Stomach smooth muscle (tissue), 2 donors: ENCODE measurements around the gene TVP23C.
A peak's percentile ranks its signal among the peaks of the same experiment; 100 is the strongest.
"Not testable (repeated sequence)": the region's sequence is repeated elsewhere in the genome, so short reads cannot be mapped to it uniquely, and the experiment has no call there.

ENCODE experiments used
- H3K27ac ChIP-seq: one replicate; pipeline ENCODE4 v1.7.0; 2013; ENCODE audit warnings: mild to moderate bottlenecking, low read length, inconsistent platforms
- H3K27me3 ChIP-seq, 2 donors: one replicate each; pipeline ENCODE4 v1.7.0; 2013; ENCODE audit warnings: low read length in 2 of 2; ENCODE audit not compliant: insufficient read depth in 2 of 2, control insufficient read depth in 1 of 2
- H3K36me3 ChIP-seq, 2 donors: one replicate each; pipeline ENCODE4 v1.7.0; 2013; ENCODE audit warnings: low read length in 2 of 2; ENCODE audit not compliant: control insufficient read depth in 2 of 2, insufficient read depth in 2 of 2
- H3K4me1 ChIP-seq: one replicate; pipeline ENCODE4 v1.7.0; 2013; ENCODE audit warnings: low read length; ENCODE audit not compliant: control insufficient read depth, insufficient read depth
- H3K4me3 ChIP-seq, 2 donors: one replicate each; pipeline ENCODE4 v1.7.0; 2013; ENCODE audit warnings: low read length in 2 of 2
- H3K9ac ChIP-seq, 2 donors: one replicate each; pipeline ENCODE4 v1.7.0; 2013; ENCODE audit warnings: low read length in 2 of 2, mild to moderate bottlenecking in 1 of 2
- H3K9me3 ChIP-seq, 2 donors: one replicate each; pipeline ENCODE4 v1.7.0; 2013; ENCODE audit warnings: low read length in 2 of 2; ENCODE audit not compliant: control insufficient read depth in 2 of 2
- donor health status: healthy.
- donor health status: Pancreatic carcinoma.

TVP23C gene

DNA sequence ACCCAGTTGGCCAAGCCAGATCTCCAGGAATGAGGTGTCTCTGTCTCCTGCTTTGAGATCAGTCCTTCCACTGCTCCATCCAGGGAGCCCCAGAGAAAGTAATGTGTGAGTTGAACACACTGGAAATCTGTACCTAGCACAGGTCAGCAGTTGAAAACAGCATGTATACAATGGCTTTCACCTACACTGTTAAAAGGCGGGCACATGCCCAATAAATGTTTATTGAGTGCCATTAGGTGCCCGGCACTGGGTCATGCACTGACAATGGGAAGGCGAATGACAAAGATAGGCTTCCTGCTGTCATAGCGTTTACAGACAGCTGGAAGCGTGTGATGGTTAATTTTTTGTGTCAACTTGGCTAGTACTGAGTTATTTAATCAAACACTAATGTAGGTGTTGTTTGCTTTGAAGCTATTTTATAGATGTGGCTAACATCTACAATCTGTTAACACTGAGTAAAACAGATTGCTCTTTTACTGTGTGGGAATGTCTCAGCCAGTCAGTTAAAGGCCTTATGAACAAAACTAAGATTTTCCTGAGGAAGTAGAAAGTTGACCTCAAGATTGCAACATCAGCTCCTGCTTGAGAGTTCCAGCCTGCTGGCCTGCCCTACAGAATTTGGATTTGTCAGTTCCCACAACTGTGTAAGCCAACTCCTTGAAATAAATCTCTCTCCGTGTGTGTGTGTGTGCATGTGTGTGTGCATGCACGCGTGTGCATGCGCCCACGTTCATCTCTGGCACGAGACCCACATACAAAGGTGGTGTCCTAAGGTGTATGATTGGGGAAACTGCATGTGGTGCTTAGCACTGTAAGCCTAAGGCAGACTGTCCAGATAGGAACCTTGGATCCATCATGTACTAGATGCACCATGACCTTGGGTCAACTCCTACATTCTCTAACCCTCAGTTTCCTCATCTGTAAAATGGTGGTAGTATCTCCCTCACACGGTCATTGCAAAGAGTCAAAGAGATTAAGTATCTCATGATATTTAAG is 38.0 kb downstream of the TVP23C start:
- H3K27ac ChIP-seq, result not testable (repeated sequence)

DNA sequence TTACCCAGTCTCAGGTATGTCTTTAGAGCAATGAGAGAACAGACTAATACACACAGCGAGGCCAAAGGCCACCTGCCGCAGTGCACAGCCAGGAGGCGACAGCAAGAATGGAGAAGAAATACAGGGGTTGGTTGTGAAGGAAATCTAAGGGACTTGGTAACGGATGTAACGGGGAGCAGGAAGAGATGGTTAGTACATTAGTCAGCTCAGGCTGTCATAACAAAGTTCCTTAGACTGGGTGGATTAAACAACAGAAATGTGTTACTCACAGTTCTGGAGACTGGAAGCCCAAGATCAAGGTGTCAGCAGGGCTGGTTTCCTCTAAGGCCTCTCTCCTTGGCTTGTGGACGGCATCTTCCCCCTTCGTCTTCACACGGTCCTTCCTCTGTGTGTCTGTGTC is 47.1 kb downstream of the TVP23C start:
- H3K36me3 ChIP-seq, result peaks cover 4 to 8% of the 10 kb centered on the region in 2 donors
- no peak overlapping the region for H3K9ac ChIP-seq
- H3K27ac ChIP-seq, result no peak overlapping the region
- H3K4me3 ChIP-seq, result no peak overlapping the region
- no peaks in the 10 kb centered on the region for H3K9me3 ChIP-seq
- H3K27me3 ChIP-seq, result no peaks in the 10 kb centered on the region
- H3K4me1 ChIP-seq, result peaks cover 15% of the 10 kb centered on the region

More for the DNA sequence above, 38.0 kb downstream of the TVP23C start:
- not testable (repeated sequence) for H3K36me3 ChIP-seq, H3K4me1 ChIP-seq, H3K27me3 ChIP-seq, H3K4me3 ChIP-seq, H3K9me3 ChIP-seq, H3K9ac ChIP-seq

DNA sequence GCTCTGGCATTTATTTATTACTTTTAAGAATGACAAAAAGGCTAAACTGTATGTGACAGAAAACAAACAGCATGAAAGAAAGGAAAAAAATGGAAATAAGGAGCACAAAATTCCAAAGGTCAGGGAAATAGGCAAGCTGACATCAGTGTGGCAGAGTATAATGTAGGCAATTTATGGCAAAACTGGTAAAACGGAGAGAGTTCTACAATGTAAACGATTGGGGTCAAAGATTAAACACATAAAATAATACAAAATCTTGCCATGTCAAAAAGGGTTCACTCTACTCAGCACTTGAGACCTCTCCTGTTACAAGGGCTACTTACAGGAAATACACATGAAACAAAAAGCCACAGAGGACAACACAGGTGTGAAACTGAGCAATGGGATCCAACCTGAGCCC is 48.8 kb downstream of the TVP23C start:
- Histone ChIP-seq H3K4me1 (peaks cover 16% of the 10 kb centered on the region), H3K9ac (no peak overlapping the region), H3K27me3 (no peaks in the 10 kb centered on the region), H3K4me3 (no peak overlapping the region), H3K9me3 (no peaks in the 10 kb centered on the region), H3K27ac (no peak overlapping the region), H3K36me3 (peaks cover 4 to 8% of the 10 kb centered on the region in 2 donors)

DNA sequence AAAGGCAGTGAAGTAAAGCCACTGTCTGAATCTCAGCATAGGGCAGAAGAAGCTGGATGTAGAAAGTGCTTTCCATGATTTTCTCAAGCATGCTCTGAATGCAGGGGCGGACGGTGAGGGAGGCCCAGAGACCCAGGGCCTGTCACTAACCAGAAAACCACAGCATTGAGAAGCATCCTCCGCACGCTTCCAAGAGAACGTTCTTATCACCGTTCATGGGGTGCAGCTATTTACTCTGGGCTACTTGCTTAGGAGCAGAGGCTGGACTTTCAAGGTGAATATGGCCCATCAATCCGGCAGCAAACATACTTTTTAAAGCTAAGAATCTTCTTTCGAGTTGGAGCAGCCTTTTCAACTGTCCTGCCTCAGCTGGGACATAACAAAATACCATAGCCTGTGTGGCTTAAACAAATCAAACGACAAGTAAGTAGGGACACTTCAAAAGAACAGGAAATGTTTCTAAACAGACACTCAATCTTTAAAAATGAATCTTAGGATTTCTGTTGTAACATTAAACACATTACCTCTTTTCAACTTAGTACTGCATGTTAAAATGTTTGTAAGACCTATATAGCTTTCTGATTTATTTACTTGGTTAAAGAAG is 49.3 kb downstream of the TVP23C start:
- peak overlapping the region; percentile 31 for H3K27ac ChIP-seq
- no peaks in the 10 kb centered on the region for H3K27me3 ChIP-seq
- no peaks in the 10 kb centered on the region for H3K9me3 ChIP-seq
- peaks cover 4 to 10% of the 10 kb centered on the region in 2 donors for H3K36me3 ChIP-seq
- H3K4me3 ChIP-seq, result no peak overlapping the region
- H3K9ac ChIP-seq, result no peak overlapping the region
- H3K4me1 ChIP-seq, result peaks cover 16% of the 10 kb centered on the region

DNA sequence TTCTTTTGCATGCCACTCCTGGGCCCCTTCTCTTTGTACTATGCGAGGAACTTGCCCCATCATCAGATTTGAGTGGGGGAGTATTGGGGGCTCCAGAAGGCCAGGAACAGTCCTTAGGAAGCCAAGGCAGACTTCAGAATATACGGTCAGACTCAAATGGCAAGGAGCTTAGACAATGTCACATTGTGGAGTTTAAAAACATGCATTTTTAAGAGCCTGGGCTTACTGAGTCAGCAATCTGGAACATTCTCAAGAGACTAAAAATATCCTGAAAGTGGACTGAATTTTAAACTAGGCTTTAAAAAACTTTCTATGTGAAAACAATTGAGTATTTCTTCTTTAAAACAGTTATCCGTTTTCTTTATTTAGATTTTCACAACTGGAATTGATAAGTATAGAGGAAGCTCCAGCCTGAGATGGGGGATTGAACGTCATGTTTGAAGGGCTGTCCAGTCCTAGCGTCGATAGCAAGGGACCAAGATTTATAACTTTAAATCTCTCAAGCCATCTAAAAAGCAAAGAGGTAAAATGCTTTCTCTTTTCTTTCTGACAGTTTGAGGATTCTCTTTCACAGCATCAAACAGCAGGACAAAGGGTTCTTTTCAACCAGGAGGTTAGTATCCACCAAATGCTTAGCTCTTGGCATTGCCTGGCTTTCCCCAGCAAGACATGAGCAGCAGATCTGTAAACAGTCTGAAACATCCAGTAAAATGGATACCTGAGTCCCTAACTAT is 50.1 kb downstream of the TVP23C start:
- H3K9ac ChIP-seq, result no peak overlapping the region
- peak overlapping the region in 1 of 2 donors; percentile 29 for H3K4me3 ChIP-seq
- peaks cover 4 to 10% of the 10 kb centered on the region in 2 donors for H3K36me3 ChIP-seq
- peak overlapping the region; percentile 31 for H3K27ac ChIP-seq
- no peaks in the 10 kb centered on the region for H3K27me3 ChIP-seq
- no peaks in the 10 kb centered on the region for H3K9me3 ChIP-seq
- H3K4me1 ChIP-seq, result peaks cover 16% of the 10 kb centered on the region

DNA sequence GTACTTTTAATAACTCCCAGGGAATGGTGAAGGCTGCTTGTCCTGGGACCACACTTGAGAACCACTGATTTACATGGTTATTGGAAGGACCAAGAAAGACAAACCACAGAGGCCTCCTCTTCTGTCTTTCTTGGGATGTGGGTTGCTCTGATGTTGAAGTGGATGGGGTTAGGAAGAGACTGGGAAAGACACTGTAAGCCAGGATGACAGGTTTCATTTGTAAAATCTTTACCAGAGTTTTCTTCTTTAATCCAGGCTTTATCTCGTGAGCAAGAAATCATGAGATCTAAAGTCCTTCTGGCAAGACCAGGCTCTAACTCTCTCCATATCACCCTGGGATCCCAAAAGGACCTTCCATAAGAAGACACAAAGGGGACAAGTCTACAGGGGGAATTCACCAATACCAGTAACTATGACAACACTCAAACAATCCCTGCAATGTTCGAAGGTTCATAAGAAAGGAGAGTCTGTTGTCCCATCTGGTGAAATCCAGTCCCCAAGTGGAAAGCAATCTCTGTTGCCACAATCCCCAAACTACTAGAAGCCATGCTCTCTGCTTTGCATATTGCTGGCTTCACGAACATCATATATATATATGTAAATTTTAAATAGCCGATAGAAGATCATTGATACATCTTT is 51.1 kb downstream of the TVP23C start:
- Histone ChIP-seq H3K4me1 (peaks cover 16% of the 10 kb centered on the region), H3K27ac (no peak overlapping the region), H3K4me3 (no peak overlapping the region)

DNA sequence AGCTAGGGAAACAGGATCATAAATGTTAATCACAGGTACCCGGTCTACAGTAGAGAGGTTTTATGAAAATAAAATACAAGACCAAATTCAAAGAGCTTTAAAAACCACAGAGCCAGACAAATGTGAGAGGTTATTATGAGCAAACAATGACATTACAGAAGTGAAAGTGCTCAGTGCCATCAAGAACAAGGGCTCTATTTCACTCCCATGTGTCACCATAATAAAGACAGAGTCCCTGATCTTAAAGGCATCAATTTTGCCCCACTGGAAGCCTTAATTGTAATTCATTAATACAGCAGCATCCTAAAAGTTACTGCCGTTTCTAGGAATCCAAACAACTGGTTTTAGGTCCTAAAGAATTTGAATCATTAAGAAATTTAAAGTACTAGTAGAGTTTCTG is 52.1 kb downstream of the TVP23C start:
- Histone ChIP-seq H3K9ac (no peak overlapping the region), H3K9me3 (no peaks in the 10 kb centered on the region), H3K27me3 (no peaks in the 10 kb centered on the region), H3K36me3 (peaks cover 4 to 6% of the 10 kb centered on the region in 2 donors), H3K27ac (no peak overlapping the region), H3K4me1 (peaks cover 16% of the 10 kb centered on the region), H3K4me3 (no peak overlapping the region)

More for the DNA sequence above, 51.1 kb downstream of the TVP23C start:
- H3K9me3 ChIP-seq, result no peaks in the 10 kb centered on the region
- no peak overlapping the region for H3K9ac ChIP-seq
- peaks cover 4 to 10% of the 10 kb centered on the region in 2 donors for H3K36me3 ChIP-seq
- H3K27me3 ChIP-seq, result no peaks in the 10 kb centered on the region

DNA sequence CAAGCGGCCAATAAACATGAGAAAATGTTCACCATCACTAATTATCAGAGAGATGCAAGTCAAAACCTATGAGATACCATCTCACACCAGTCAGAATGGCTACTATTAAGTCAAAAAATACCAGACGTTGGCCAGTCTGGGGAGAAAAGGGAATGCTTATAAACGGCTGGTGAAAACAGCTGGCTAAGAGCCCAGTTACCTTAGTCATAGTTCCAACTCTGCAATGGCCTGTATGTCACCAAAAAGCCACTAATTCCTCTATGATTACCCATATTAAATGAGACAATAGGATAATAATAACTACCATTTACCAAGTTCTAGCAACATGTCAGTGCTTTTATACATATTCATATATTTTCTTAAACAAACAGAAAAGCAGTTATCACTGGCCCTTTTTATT is 52.9 kb downstream of the TVP23C start:
- H3K27me3 ChIP-seq, result no peaks in the 10 kb centered on the region
- no peaks in the 10 kb centered on the region for H3K9me3 ChIP-seq
- no peak overlapping the region for H3K27ac ChIP-seq
- H3K4me1 ChIP-seq, result peaks cover 16% of the 10 kb centered on the region
- H3K9ac ChIP-seq, result no peak overlapping the region
- no peak overlapping the region for H3K4me3 ChIP-seq
- peaks cover 1 to 2% of the 10 kb centered on the region in 2 donors for H3K36me3 ChIP-seq

DNA sequence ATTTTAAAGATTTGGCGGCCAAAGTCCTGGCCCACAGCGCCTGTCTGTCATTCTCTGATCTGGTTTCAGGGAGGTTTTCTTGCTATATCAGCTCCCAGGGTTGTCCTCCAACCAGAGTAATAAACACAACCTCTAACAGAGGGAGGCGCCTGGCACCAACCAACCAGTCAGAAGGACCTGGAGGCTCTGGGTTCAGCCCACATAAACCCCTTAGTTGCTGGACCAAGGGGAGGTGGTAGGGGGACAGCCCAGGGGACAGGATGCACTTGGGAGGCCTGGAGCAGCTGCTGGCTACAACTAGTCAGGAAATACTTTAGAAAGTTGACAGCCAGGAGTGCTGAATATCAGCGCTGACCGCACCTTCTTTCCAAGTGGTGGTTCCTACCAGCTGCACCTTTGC is 54.2 kb downstream of the TVP23C start:
- H3K4me3 ChIP-seq, result no peak overlapping the region
- peaks cover 16% of the 10 kb centered on the region for H3K4me1 ChIP-seq
- no peaks in the 10 kb centered on the region for H3K27me3 ChIP-seq
- no peak overlapping the region for H3K27ac ChIP-seq
- H3K9me3 ChIP-seq, result no peaks in the 10 kb centered on the region
- H3K36me3 ChIP-seq, result peaks cover 0 to 2% of the 10 kb centered on the region in 2 donors
- H3K9ac ChIP-seq, result no peak overlapping the region

DNA sequence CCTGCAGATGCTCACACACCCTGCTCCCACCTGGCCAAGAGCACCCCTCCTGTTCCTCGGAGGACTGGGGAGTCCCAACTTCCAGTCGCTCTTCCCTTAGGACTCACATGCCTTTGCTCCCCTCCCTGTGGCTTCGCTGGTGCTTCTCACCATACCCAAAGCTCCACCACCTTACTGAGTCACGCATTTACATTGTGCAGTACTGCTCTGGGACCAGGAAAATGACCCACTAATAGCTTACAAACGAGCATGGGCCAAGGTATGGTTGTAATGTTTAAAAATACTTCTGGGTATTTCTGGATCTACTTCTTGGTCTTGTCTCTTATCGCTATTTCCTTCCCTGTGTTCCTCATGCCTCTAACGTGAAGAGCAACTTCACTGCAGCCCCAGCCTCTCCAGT is 54.8 kb downstream of the TVP23C start:
- H3K9me3 ChIP-seq, result no peaks in the 10 kb centered on the region
- H3K27me3 ChIP-seq, result no peaks in the 10 kb centered on the region
- H3K4me1 ChIP-seq, result peaks cover 10% of the 10 kb centered on the region
- H3K36me3 ChIP-seq, result peaks cover 0 to 2% of the 10 kb centered on the region in 2 donors
- no peak overlapping the region for H3K27ac ChIP-seq
- no peak overlapping the region for H3K9ac ChIP-seq
- no peak overlapping the region for H3K4me3 ChIP-seq
